Suprapubic skin (tissue), 4 donors: ENCODE results near the gene RNASEH1. TPM values are rescaled to one million over a fixed set of nuclear protein-coding genes. Genes with fewer than 3 reads are reported as not detected.

ENCODE experiments used
- DNase-seq, 2 donors: peaks; one replicate each; pipeline ENCODE4 v3.0.0-alpha.2; 2019; ENCODE audit warnings: low spot score in 2 of 2
- H3K27ac ChIP-seq: fragments of 200-600 bp; sonication (generic); one replicate; pipeline ENCODE4 v1.5.1; 2019
- H3K27me3 ChIP-seq: fragments of 200-600 bp; sonication (generic); one replicate; pipeline ENCODE4 v1.5.1; 2019
- H3K36me3 ChIP-seq: fragments of 200-600 bp; sonication (generic); one replicate; pipeline ENCODE4 v1.5.1; 2019
- H3K4me1 ChIP-seq: fragments of 200-600 bp; sonication (generic); one replicate; pipeline ENCODE4 v1.5.1; 2019
- H3K4me3 ChIP-seq: fragments of 200-600 bp; sonication (generic); one replicate; pipeline ENCODE4 v1.5.1; 2019; ENCODE audit warnings: mild to moderate bottlenecking
- H3K9me3 ChIP-seq: fragments of 200-600 bp; sonication (generic); one replicate; pipeline ENCODE4 v1.5.1; 2019
- CTCF ChIP-seq, 2 donors: fragments of 200-600 bp in 1 of 2; fragments of 450-650 bp in 1 of 2; sonication (generic) in 1 of 2; IDR thresholded peaks; one replicate each; pipeline ENCODE4 v1.5.1; 2016 to 2019; ENCODE audit warnings: antibody characterized with exemption in 2 of 2, mild to moderate bottlenecking in 1 of 2, moderate library complexity in 1 of 2
- EP300 ChIP-seq: sonication (generic); formaldehyde crosslinking; IDR thresholded peaks from one replicate; pipeline ENCODE4 v1.6.1; 2017; ENCODE audit warnings: antibody characterized with exemption
- POLR2A ChIP-seq, 2 donors: fragments of 450-650 bp; IDR thresholded peaks; one replicate each; pipeline ENCODE4 v1.6.1; 2017; ENCODE audit warnings: antibody characterized with exemption in 2 of 2, mild to moderate bottlenecking in 2 of 2, moderate library complexity in 2 of 2
- POLR2AphosphoS5 ChIP-seq, 3 donors: sonication (generic); formaldehyde crosslinking; IDR thresholded peaks; one replicate each; pipeline ENCODE4 v1.6.1; 2017; ENCODE audit warnings: antibody characterized with exemption in 3 of 3
- WGBS: methylation state at CpG from one replicate; pipeline ENCODE4 v1.1.5; 2018; 5-methylcytosine and 5-hydroxymethylcytosine counted together
- total RNA-seq, 4 donors: library from RNA; depleted of rRNA; stranded (reverse); fragments of >200 nt; gene quantifications; one replicate each; pipeline ENCODE4 v1.1.0, GENCODE V29; 2016

Gene RNASEH1
- total RNA-seq, 4 donors from 2014 or later, result 9.8 to 18.1 (median 15.4) TPM

- no peaks in the 10 kb centered on the region for H3K4me1 ChIP-seq
- H3K36me3 ChIP-seq, result no peaks in the 10 kb centered on the region
- no peak overlapping the region for H3K4me3 ChIP-seq
- H3K27ac ChIP-seq, result no peak overlapping the region
- H3K27me3 ChIP-seq, result no peaks in the 10 kb centered on the region
- no peaks in the 10 kb centered on the region for H3K9me3 ChIP-seq
- WGBS, result 98% methylated on average over 24 of the region's 24 CpGs
- DNase-seq, result no peak
- TF ChIP-seq EP300 (no peak), POLR2A (IDR thresholded peaks at IDR 0.05) (no peak), CTCF (IDR thresholded peaks at IDR 0.05) (no peak), POLR2AphosphoS5 (IDR thresholded peaks at IDR 0.05) (no peak)
Measured at GRCh38 chr2:3529316-3530025, 28.7 kb downstream of the RNASEH1 start.

GRCh38 chr2:3527886-3528785, 30.0 kb downstream of the RNASEH1 start:
- no peaks in the 10 kb centered on the region for H3K9me3 ChIP-seq
- WGBS, result 78% methylated on average over 35 of the region's 40 CpGs
- H3K4me1 ChIP-seq, result peaks cover 4% of the 10 kb centered on the region
- H3K27ac ChIP-seq, result no peak overlapping the region
- no peak for TF ChIP-seq EP300
- no peak for TF ChIP-seq POLR2A (IDR thresholded peaks at IDR 0.05)
- no peak for TF ChIP-seq POLR2AphosphoS5 (IDR thresholded peaks at IDR 0.05)
- TF ChIP-seq CTCF (IDR thresholded peaks at IDR 0.05), result no peak
- DNase-seq, result no peak
- H3K27me3 ChIP-seq, result no peaks in the 10 kb centered on the region
- no peak overlapping the region for H3K4me3 ChIP-seq
- no peaks in the 10 kb centered on the region for H3K36me3 ChIP-seq

DNA sequence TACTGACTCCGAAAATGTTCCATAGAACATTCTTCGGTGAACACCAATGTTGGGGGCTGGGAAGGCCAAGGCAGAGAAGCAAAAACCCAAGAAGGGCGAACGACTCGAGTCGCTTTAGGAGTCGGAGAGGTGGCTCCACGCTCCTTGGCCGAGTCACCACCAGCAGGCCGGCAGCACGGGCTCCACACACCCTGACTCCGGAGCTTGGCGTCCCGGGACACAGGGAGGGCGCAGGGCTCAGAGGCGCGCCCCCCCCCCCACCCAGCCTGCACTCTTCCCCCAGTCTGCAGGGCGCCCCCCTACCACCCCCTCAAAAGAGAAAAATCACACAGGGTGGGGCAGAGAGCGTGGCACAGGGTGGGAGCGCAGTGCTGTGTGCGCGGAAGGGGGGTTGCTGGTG, 31.3 kb downstream of the RNASEH1 start:
- peaks cover 11% of the 10 kb centered on the region for H3K4me1 ChIP-seq
- H3K4me3 ChIP-seq, result no peak overlapping the region
- TF ChIP-seq CTCF (IDR thresholded peaks at IDR 0.05) (no peak), POLR2A (IDR thresholded peaks at IDR 0.05) (no peak), EP300 (no peak), POLR2AphosphoS5 (IDR thresholded peaks at IDR 0.05) (no peak)
- no peaks in the 10 kb centered on the region for H3K9me3 ChIP-seq
- H3K27me3 ChIP-seq, result no peaks in the 10 kb centered on the region
- 85% methylated on average over 22 of the region's 22 CpGs for WGBS
- no peaks in the 10 kb centered on the region for H3K36me3 ChIP-seq
- H3K27ac ChIP-seq, result no peak overlapping the region
- DNase-seq, result peak in 1 of 2 donors; percentile 7

DNA sequence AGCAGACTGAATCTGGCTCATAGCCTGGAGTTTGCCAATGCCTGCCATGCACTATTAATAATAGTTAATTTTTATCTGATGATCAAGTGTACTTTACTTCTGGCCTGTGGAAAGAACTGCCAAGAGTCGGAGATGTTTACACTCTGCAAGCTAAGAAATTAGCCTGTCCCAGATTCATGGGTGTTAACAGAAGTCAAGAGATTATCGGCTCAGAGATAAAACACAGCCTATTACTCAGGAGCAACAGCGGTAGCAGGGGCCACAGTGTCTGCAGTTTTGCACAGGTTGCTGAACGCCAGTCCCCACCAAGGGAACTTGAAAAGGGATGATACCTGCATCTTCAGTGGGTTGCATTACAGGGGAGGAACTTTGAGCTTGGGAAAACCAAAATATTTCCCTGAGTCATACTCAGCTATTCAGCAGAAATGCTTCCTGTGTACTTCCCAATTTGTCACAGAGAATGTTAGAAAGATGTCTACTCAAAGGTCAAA, 34.5 kb downstream of the RNASEH1 start:
- 52% methylated on average over 4 of the region's 4 CpGs for WGBS

More for the DNA sequence above, 34.5 kb downstream of the RNASEH1 start:
- no peaks in the 10 kb centered on the region for H3K36me3 ChIP-seq
- no peaks in the 10 kb centered on the region for H3K9me3 ChIP-seq
- H3K4me3 ChIP-seq, result no peak overlapping the region
- DNase-seq, result peak in 1 of 2 donors; percentile 38
- H3K27me3 ChIP-seq, result no peaks in the 10 kb centered on the region
- TF ChIP-seq EP300, result no peak
- no peak for TF ChIP-seq CTCF (IDR thresholded peaks at IDR 0.05)
- no peak for TF ChIP-seq POLR2A (IDR thresholded peaks at IDR 0.05)
- no peak for TF ChIP-seq POLR2AphosphoS5 (IDR thresholded peaks at IDR 0.05)
- H3K27ac ChIP-seq, result peak overlapping the region; percentile 11
- peaks cover 23% of the 10 kb centered on the region for H3K4me1 ChIP-seq
